GM19467 (cell line): ENCODE results near the gene TBL1XR1.
"Not testable (repeated sequence)": the region's sequence is repeated elsewhere in the genome, so short reads cannot be mapped to it uniquely, and the experiment has no call there.

Experiments used
- ATAC-seq: cut with Tn5 transposase; IDR thresholded peaks from one replicate; pipeline ENCODE4 v1.9.1; 2021; ENCODE audit warnings: mild to moderate bottlenecking, moderate library complexity; ENCODE audit not compliant: unreplicated experiment

TBL1XR1 gene

GRCh38 chr3:177039490-177040274 lies 157.6 kb downstream of the TBL1XR1 start:
- ATAC-seq, result no peak

GRCh38 chr3:177037241-177037640 lies 160.0 kb downstream of the TBL1XR1 start:
- no peak for ATAC-seq

- no peak for ATAC-seq
Observed at GRCh38 chr3:177035676-177036075, 161.6 kb downstream of the TBL1XR1 start.

GRCh38 chr3:177034832-177035475 lies 162.3 kb downstream of the TBL1XR1 start:
- no peak for ATAC-seq

GRCh38 chr3:177026505-177027277 lies 170.6 kb downstream of the TBL1XR1 start:
- ATAC-seq, result no peak

GRCh38 chr3:177015881-177016280 lies 181.4 kb downstream of the TBL1XR1 start:
- ATAC-seq, result no peak

- no peak for ATAC-seq
Observed at GRCh38 chr3:177013681-177014280, 183.5 kb downstream of the TBL1XR1 start.

- no peak for ATAC-seq
Observed at GRCh38 chr3:177005718-177006405, 191.4 kb downstream of the TBL1XR1 start.

- not testable (repeated sequence) for ATAC-seq
Observed at GRCh38 chr3:177000159-177000558, 197.1 kb downstream of the TBL1XR1 start.

GRCh38 chr3:176995946-176996345 lies 201.3 kb downstream of the TBL1XR1 start:
- ATAC-seq, result no peak

- no peak for ATAC-seq
Observed at GRCh38 chr3:176994891-176995781, 202.1 kb downstream of the TBL1XR1 start.

- no peak for ATAC-seq
Observed at GRCh38 chr3:176994393-176994792, 202.9 kb downstream of the TBL1XR1 start.

- no peak for ATAC-seq
Observed at GRCh38 chr3:176992978-176993377, 204.3 kb downstream of the TBL1XR1 start.

GRCh38 chr3:176992565-176992964 lies 204.7 kb downstream of the TBL1XR1 start:
- ATAC-seq, result no peak

- no peak for ATAC-seq
Observed at GRCh38 chr3:176988795-176989194, 208.5 kb downstream of the TBL1XR1 start.

GRCh38 chr3:176987901-176988650 lies 209.2 kb downstream of the TBL1XR1 start:
- no peak for ATAC-seq

GRCh38 chr3:176978441-176978840 lies 218.8 kb downstream of the TBL1XR1 start:
- no peak for ATAC-seq

- no peak for ATAC-seq
Observed at GRCh38 chr3:176977331-176977730, 220.0 kb downstream of the TBL1XR1 start.

- no peak for ATAC-seq
Observed at GRCh38 chr3:176976586-176976985, 220.7 kb downstream of the TBL1XR1 start.
